ENCODE measurements around the gene ZNF763. TPM values are rescaled to one million over a fixed set of nuclear protein-coding genes. Genes with fewer than 3 reads are reported as not detected.

The ZNF763 gene
- polyA plus RNA-seq, 3 donors, result 1.3 to 2.6 (median 1.7) TPM

GRCh38 chr19:11971041-11971440 lies 6.2 kb downstream of the ZNF763 start:
- Mint-ChIP-seq H3K27me3 (ENCODE audit: low read depth in 3 of 3) (peaks cover 0 to 2% (median 1%) of the 10 kb centered on the region in 3 donors), H3K4me1 (peaks cover 20% of the 10 kb centered on the region), H3K4me3 (no peak overlapping the region), H3K9me3 (peaks cover 10 to 39% (median 23%) of the 10 kb centered on the region in 7 donors), H3K27ac (peak overlapping the region in 5 of 7 donors; percentile 26 to 92 (median 78)), H3K36me3 (peaks cover 20 to 32% of the 10 kb centered on the region in 2 donors)
- TF ChIP-seq CTCF (IDR thresholded peaks at IDR 0.05), result no peak
- Histone ChIP-seq H3K36me3 (replicated peaks in 1 of 2; ENCODE audit: control insufficient read depth in 1 of 2, insufficient read depth in 2 of 2, low read length in 2 of 2) (no peaks in the 10 kb centered on the region), H3K4me1 (ENCODE audit: control insufficient read depth in 1 of 2, insufficient read depth in 2 of 2, low read length in 2 of 2) (peaks cover 7 to 19% of the 10 kb centered on the region in 2 donors), H4K20me1 (ENCODE audit: insufficient read depth, low read length) (no peaks in the 10 kb centered on the region), H3K4me2 (replicated peaks; ENCODE audit: extremely low read depth, low read length, poor library complexity, severe bottlenecking) (no peak overlapping the region), H3K4me3 (replicated peaks in 1 of 3; ENCODE audit: low read depth in 2 of 3, low read length in 3 of 3) (peak overlapping the region in 1 of 3 experiments; percentile 7), H3K27ac (ENCODE audit: low read depth in 1 of 2, low read length in 2 of 2) (peak overlapping the region in 1 of 2 donors; percentile 33), H3K9me3 (replicated peaks in 1 of 2; ENCODE audit: control insufficient read depth in 1 of 2, insufficient read depth in 1 of 2, low read length in 2 of 2) (peaks cover 15 to 27% of the 10 kb centered on the region in 2 donors), H3K79me2 (ENCODE audit: insufficient read depth, low read length) (no peaks in the 10 kb centered on the region), H3K9ac (ENCODE audit: insufficient read depth, low read length, poor library complexity, severe bottlenecking) (no peak overlapping the region), H3K27me3 (ENCODE audit: control insufficient read depth in 2 of 2, insufficient read depth in 2 of 2, low read length in 2 of 2) (no peaks in the 10 kb centered on the region), H2AFZ (ENCODE audit: insufficient read depth, low read depth, low read length, poor library complexity, severe bottlenecking) (no peak overlapping the region)
- DNase-seq, result peak; percentile 47 to 70 (median 61)
- intact Hi-C loops (cut with micrococcal nuclease), result no loop called here
- WGBS (ENCODE audit: insufficient coverage), result no CpG with 5 or more reads among the region's 2 CpGs

- H3K4me1 Mint-ChIP-seq, result peaks cover 18% of the 10 kb centered on the region
- intact Hi-C loops (cut with micrococcal nuclease), result no loop called here
- DNase-seq, result no peak
- Histone ChIP-seq H3K9ac (ENCODE audit: insufficient read depth, low read length, poor library complexity, severe bottlenecking) (no peak overlapping the region), H3K4me2 (replicated peaks; ENCODE audit: extremely low read depth, low read length, poor library complexity, severe bottlenecking) (no peak overlapping the region), H3K4me3 (replicated peaks in 1 of 3; ENCODE audit: low read depth in 2 of 3, low read length in 3 of 3) (no peak overlapping the region), H3K27me3 (ENCODE audit: control insufficient read depth in 2 of 2, insufficient read depth in 2 of 2, low read length in 2 of 2) (no peaks in the 10 kb centered on the region), H3K4me1 (ENCODE audit: control insufficient read depth in 1 of 2, insufficient read depth in 2 of 2, low read length in 2 of 2) (peaks cover 6 to 17% of the 10 kb centered on the region in 2 donors), H3K36me3 (replicated peaks in 1 of 2; ENCODE audit: control insufficient read depth in 1 of 2, insufficient read depth in 2 of 2, low read length in 2 of 2) (peaks cover 9 to 18% of the 10 kb centered on the region in 2 donors), H3K27ac (ENCODE audit: low read depth in 1 of 2, low read length in 2 of 2) (no peak overlapping the region), H3K79me2 (ENCODE audit: insufficient read depth, low read length) (no peaks in the 10 kb centered on the region), H2AFZ (ENCODE audit: insufficient read depth, low read depth, low read length, poor library complexity, severe bottlenecking) (no peak overlapping the region), H3K9me3 (replicated peaks in 1 of 2; ENCODE audit: control insufficient read depth in 1 of 2, insufficient read depth in 1 of 2, low read length in 2 of 2) (peaks cover 37 to 41% of the 10 kb centered on the region in 2 donors), H4K20me1 (ENCODE audit: insufficient read depth, low read length) (no peaks in the 10 kb centered on the region)
- H3K27ac Mint-ChIP-seq, result peak overlapping the region in 1 of 7 donors; percentile 40
- peaks cover 39 to 46% of the 10 kb centered on the region in 2 donors for H3K36me3 Mint-ChIP-seq
- H3K4me3 Mint-ChIP-seq, result no peak overlapping the region
- H3K9me3 Mint-ChIP-seq, result peaks cover 18 to 60% (median 45%) of the 10 kb centered on the region in 7 donors
- WGBS (ENCODE audit: insufficient coverage), result no CpG with 5 or more reads among the region's 5 CpGs
- no peak for TF ChIP-seq CTCF (IDR thresholded peaks at IDR 0.05)
- H3K27me3 Mint-ChIP-seq (ENCODE audit: low read depth in 3 of 3), result peaks cover 0 to 2% (median 0%) of the 10 kb centered on the region in 3 donors
Measured at GRCh38 chr19:11973019-11973810, 8.4 kb downstream of the ZNF763 start.

Measured in CD14-positive monocyte (primary cell).